HL-60/S4 treated with phorbol 12-myristate 13-acetate at 8.2 ng/mL for 4 days and 3 days (cell line): ENCODE data around the gene SBF1.

Source experiments
- in situ Hi-C: fragments of 300-500 bp; cut with MboI; formaldehyde crosslinking; loops from 2 replicates; pipeline ENCODE4 v1.15.0; 2022; ENCODE audit warnings: low sequenced_read_pairs

The SBF1 gene

DNA sequence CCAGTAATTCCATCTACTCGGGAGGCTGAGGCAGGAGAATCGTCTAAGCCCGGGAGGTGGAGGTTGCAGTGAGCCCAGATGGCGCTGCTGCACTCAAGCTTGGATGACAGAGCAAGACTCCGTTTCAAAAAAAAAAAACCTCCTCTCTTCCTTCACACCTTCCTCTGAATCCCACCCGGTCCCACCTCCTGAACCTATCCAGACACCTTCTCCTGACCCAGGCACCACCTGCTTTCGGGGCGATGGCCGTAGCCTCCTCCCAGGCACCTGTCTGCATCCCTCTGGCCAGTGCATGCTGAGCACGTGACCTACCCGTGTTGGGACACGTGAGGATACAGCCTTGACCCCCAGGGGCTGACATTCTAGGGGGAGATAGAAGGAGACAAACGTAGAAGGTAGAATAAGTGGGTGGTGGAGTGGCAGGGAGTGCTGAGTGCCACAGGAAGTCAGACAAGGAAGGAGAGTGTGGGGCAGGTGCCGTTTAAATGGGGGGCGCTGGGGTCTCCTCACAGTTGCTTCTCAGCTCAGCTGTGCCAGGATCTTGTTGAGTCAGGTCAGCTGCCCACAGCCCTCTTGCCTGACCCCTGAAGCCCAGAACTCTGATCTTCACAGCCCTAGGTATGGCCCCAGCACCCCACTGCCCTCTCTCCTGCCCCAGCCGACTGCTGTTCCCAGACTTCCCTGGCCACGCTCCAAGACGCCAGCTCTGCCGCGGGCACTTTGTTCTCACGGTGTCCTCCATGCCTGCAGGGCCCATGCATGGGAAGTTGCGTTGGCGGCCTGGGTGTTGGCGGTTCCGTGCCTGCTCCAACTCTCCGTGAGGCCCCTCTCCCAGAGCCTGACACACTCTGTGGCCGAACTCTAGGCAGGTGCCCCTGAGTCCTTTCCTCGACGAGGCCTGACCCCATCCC, 10.6 kb upstream of the SBF1 start:
- in situ Hi-C loops, result no loop called here

GRCh38 chr22:50483977-50484853, 9.4 kb upstream of the SBF1 start:
- in situ Hi-C loops, result no loop called here

- in situ Hi-C loops, result no loop called here
Observed at GRCh38 chr22:50483556-50483955, 8.7 kb upstream of the SBF1 start.

GRCh38 chr22:50483106-50483505, 8.3 kb upstream of the SBF1 start:
- in situ Hi-C loops, result no loop called here

DNA sequence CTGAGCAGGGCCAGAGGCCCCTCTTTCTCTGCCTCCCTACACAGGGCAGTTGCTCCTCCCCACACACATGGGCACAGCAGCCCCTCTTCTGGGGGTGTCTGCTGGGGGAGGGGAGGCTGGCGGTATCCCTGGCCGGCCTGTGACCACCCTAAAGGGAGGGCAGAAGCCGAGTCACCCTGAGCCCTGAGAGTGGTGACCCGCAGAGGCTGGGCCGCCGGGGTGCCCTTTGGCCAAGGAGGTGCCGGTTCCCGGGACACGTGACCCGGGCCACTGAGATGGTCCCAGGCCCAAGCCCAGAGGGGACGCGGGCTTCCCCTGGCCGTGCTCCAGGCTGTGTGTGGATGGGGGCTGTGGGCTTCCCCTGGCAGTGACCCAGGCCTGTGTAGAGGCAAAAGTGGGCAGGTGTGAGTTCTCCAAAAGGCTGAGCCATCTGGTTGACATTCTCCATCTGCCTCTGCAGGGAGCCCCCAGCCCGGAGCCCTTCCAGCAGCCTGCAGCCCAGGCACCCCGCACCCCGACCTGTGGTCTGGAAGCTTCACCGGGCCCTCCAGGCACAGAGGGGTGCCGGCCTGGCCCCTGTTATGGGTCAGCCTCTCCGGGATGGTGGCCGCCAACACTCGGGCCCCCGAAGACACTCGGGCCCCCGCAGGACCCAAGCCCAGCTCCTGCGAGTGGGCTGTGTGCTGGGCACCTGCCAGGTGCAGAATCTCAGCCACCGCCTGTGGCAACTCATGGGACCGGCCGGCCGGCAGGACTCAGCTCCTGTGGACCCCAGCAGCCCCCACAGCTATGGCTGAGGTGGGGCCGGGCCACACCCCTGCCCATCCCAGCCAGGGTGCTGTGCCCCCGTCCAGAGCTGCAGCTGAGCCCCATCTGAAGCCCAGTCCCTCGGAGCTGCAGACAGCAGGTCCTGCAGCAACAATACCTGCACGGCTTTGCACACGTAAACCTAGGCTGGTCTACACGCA, 7.6 kb upstream of the SBF1 start:
- in situ Hi-C loops, result no loop called here

DNA sequence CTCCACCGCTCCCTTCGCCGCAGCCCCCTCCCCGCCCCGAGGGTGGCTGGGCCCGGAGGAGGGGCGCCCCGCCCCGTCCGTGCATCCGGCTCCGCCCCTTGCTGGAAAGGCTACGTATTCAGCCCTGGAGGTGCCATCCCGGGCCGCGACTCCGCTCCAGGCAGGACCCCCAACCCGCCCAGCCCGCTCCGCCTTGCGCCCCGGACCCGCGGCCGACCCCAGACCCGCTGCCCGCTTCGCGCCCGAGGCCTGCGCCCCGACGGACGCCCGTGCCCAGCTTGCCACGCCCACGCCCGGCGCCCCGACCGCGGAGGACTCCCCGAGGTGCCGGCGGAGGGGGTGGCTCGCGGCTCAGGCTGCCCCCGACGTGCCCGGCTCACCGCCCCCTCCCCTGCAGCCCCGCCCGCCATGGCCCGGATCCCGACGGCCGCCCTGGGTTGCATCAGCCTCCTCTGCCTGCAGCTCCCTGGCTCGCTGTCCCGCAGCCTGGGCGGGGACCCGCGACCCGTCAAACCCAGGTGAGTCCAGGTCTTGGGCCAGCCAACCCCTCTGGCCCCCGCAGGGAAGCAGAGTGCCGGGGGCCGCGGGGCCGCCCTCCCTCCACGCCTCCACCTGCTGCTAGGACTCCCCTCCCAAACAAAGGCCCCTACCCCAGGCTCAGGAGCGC, 6.7 kb upstream of the SBF1 start, which contains the start of gene ADM2:
TSS of gene ADM2 (plus strand) at position 104 of the 667 bp plus-strand sequence. CDS start at position 409, 305 bp downstream.
- in situ Hi-C loops, result no loop called here

GRCh38 chr22:50481045-50481439, 6.2 kb upstream of the SBF1 start:
- in situ Hi-C loops, result no loop called here

DNA sequence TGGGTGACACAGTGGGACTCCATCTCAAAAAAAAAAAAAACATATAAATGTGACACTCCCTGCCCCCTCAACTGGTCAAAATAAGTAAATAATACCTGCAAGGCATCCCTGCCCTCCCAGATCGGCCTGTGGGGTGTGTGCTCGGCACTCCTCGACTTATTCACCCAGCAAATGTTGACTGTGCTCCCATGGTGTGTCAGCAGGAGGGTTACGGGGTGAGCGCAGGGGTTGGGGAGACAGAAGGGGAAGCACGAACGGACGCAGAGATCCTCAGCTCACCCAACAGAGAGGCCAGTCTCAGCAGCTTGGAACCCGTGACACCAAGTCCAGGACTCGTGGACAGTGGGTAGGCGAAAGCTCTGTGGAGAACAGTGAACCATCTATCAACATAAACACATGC, 4.9 kb upstream of the SBF1 start:
- in situ Hi-C loops, result no loop called here

GRCh38 chr22:50477923-50478322, 3.1 kb upstream of the SBF1 start:
- in situ Hi-C loops, result no loop called here

DNA sequence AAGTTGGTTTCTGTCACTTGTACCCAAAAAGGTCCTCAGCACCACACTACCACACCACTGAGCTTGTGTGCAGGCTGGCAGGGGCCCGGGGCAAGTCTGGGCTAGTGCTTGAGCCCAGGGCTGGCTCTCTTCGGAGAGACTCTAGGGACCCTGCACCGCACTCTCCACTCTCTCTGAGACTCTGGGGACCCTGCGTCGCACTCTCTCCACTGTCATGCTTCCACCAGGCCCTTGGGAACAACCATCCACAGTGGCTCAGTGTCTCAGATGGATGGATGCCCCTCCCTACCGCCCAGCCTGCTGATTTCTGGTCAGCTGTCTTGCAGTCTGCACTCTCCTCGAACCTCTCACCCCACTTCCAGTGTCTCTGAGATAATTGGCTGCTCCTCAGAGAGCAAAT, 2.0 kb upstream of the SBF1 start:
- in situ Hi-C loops, result no loop called here

GRCh38 chr22:50475652-50476002, 792 bp upstream of the SBF1 start:
- in situ Hi-C loops, result no loop called here

DNA sequence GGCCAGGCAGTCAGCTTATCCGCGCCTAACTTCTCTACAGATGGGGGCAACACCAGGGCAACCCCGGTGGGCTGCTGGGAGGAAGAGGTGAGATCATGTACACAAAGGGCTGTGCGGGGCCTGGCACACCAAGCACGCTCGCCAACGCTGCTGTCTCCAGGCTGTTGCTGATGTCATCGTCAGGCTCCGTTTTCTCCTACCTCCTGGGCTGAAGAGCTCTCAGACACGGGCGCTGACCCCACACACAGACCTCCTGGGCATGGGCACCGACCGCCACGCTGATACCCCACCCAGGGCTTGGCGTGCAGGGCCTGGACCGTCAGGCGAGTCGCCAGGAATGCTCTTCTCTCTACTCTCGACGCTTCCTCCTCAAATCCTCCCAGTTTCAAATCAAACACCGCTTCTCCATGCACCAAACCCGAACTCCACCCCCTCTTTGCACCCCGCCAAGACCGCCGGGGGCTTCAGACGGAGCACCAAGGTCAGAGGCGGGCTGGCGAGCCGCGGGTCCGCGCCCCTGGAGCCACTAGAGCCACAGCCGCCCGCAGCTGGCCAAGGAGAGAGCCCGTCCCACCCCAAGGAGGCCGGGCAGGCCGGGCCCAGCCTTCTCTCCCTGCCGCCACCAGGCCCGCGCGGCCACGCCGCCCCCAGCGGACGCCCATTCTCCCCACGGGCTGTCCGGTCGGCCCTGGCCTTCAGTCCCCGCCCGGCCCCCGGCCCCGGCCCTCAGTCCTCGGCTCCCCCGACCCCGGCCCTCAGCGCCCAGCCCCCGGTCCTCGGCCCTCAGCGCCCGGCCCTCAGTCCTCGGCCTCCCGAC, 772 bp downstream of the SBF1 start:
- in situ Hi-C loops, result no loop called here

DNA sequence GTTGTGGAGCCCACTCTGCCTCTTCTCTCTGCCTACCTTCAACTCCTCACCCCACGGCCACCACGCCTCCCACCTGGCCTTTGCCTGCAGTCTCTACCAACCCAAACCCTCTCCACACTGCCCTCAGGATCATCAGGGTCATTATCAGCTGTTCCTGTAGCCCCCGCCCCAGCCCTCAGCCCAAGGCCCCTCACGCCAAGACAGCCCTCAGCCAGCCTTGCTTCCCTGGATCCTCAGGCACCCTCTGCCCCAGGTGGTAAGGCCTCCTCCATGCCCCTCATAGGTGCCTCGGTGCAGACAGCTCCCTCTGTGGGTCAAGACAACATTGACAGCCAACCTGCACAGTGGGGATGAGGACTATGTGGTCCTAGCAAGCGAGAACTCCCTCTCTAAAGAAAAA, 1.7 kb downstream of the SBF1 start:
- in situ Hi-C loops, result no loop called here

DNA sequence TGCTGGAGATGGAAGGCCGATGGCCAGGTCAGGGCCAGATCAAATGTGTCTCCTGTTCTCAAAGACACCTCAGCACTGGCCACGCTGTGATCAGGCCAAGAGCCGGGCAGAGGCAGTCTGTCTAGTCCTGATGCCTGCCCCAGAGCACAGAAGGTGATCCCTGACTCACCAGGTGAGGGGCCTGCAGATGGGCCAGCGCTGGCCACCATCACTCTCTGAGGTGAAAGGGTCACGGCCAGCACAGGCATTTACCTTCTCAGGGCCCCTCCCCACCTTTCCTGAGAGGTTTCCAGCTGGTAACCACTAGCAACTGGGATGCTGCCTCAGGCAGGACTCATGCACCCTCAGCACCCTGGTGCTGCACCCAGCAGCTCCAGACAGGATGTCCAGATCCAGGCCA, 2.9 kb downstream of the SBF1 start:
- in situ Hi-C loops, result no loop called here

GRCh38 chr22:50471197-50471847, 3.5 kb downstream of the SBF1 start:
- in situ Hi-C loops, result no loop called here

DNA sequence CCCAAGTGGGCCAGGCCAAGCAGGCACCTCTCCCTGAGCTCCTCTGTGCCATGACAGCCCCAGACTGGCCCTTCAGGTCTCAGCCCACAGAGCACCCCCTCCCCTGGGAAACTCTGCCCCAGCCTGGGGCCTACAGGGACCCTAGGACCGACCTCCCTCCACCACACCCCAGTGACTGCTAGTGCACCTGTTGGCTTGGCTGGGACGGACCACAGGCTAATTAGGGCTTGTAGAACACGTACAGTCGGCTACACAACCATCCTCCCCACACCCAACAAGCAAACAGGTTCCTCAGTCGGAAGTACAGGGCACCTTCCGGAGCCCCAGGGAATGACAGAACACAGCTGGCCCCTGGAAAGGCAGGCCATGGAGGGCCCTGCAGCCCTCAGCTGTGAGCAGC, 4.3 kb downstream of the SBF1 start:
- in situ Hi-C loops, result no loop called here

GRCh38 chr22:50469377-50470305, 5.2 kb downstream of the SBF1 start:
- in situ Hi-C loops, result no loop called here

DNA sequence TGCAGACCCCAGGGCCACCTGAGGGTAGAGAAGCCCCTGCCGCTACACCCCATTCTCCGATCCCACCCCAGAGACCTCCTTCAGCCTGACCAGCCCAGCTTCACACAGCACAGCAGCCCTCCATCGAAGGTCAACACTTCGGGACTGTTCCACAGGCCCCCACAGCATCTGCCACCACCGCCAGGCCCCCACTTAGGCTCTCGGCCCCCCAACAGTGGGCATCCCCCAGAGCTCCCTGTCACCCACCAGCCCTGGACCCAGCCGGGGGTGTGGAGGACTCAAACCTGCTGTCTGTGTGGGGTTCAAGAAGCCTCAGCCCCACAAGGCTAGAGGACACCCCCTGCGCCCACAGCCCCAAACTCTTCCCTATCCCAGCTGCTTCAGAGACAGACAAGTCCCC, 6.2 kb downstream of the SBF1 start:
- in situ Hi-C loops, result no loop called here
